Sigmoid colon (tissue), 4 donors: ENCODE data around the gene PLCH1.
A peak's percentile ranks its signal among the peaks of the same experiment; 100 is the strongest.

ENCODE experiments used
- CTCF ChIP-seq, 4 experiments: fragments of 450-650 bp in 3 of 4; fragments of 200-600 bp in 1 of 4; IDR thresholded peaks; one replicate each; pipeline ENCODE4 v1.5.1; 2016 to 2019; ENCODE audit warnings: antibody characterized with exemption in 4 of 4, mild to moderate bottlenecking in 3 of 4, moderate library complexity in 2 of 4
- EP300 ChIP-seq, 4 donors: sonication (generic); formaldehyde crosslinking; IDR thresholded peaks; one replicate each; pipeline ENCODE4 v1.6.1; 2017; ENCODE audit warnings: antibody characterized with exemption in 4 of 4
- POLR2A ChIP-seq, 2 donors: fragments of 450-650 bp; IDR thresholded peaks; one replicate each; pipeline ENCODE4 v1.6.1; 2016; ENCODE audit warnings: antibody characterized with exemption in 2 of 2, mild to moderate bottlenecking in 2 of 2, moderate library complexity in 2 of 2
- POLR2AphosphoS5 ChIP-seq, 4 donors: sonication (generic); formaldehyde crosslinking; IDR thresholded peaks; one replicate each; pipeline ENCODE4 v1.6.1; 2017; ENCODE audit warnings: antibody characterized with exemption in 4 of 4

GRCh38 chr3:155352900-155353490 is 391.9 kb downstream of the PLCH1 start:
- peak; percentile 22 to 49 (median 38) for TF ChIP-seq CTCF (IDR thresholded peaks at IDR 0.05)
- no peak for TF ChIP-seq EP300 (IDR thresholded peaks at IDR 0.05)
- TF ChIP-seq POLR2AphosphoS5 (IDR thresholded peaks at IDR 0.05), result no peak
- no peak for TF ChIP-seq POLR2A (IDR thresholded peaks at IDR 0.05)
